SK-N-SH treated with all-trans-retinoic acid at 6 μM for 48 hours (cell line): Measurements from ENCODE around the gene SSBP2.

Experiments
- ARNTL ChIP-seq: fragments of 450-650 bp; formaldehyde crosslinking; IDR thresholded peaks from 2 replicates; pipeline ENCODE4 v1.5.0; 2020; ENCODE audit warnings: low read depth, mild to moderate bottlenecking, moderate library complexity, borderline replicate concordance
- TCF4 ChIP-seq: fragments of 250-450 bp; sonication (Bioruptor Pico); IDR thresholded peaks from 2 replicates; pipeline ENCODE4 v1.8.0; 2021; ENCODE audit warnings: mild to moderate bottlenecking, moderate library complexity, borderline replicate concordance
- TOX ChIP-seq: fragments of 250-450 bp; sonication (Bioruptor Pico); IDR thresholded peaks from 2 replicates; pipeline ENCODE4 v1.8.0; 2021; ENCODE audit warnings: mild to moderate bottlenecking, moderate library complexity, borderline replicate concordance
- ZC3H10 ChIP-seq: fragments of 250-450 bp; sonication (Bioruptor Pico); IDR thresholded peaks from 2 replicates; pipeline ENCODE4 v1.5.1; 2021; ENCODE audit warnings: mild to moderate bottlenecking, moderate library complexity

DNA sequence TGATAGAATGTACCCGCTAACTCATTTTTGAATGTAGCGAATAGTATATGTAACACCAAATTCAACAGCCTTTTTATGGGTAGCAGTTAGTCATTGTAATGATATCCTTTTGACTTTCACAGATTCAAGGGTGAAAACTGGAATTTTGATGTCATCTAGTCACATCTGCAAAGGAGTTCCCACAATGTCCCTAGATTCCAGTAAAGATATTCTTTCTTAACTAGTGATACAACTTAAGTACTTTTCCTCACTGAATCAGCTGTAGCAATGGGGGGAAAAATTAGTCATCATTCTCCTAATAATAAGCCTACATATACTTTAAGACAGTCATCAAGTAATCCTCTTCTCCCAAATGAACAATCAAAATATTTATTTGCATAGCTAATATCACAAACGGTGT lies 11.5 kb upstream of the SSBP2 start:
- TF ChIP-seq ARNTL (CRISPR knock-in tag) (no peak), TOX (no peak), TCF4 (CRISPR knock-in tag) (no peak), ZC3H10 (CRISPR knock-in tag) (no peak)
